HepG2 (cell line): ENCODE results near the gene IFNL1. TPM values are rescaled to one million over a fixed set of nuclear protein-coding genes. Genes with fewer than 3 reads are reported as not detected.

Experiments
- ATAC-seq: fragments of 200-7000 bp; cut with Tn5 transposase; 3 replicates; pipeline ENCODE4 v1.9.1; 2020; ENCODE audit warnings: mild to moderate bottlenecking, moderate library complexity
- BruUV-seq: library from RNA; stranded (reverse); fragments of 400-500 nt; replicated peaks from 2 replicates; lab custom pipeline; 2021; lab: Mats Ljungman, UMichigan
- CTCF ChIA-PET: fragments of 300-600 bp; formaldehyde crosslinking; extraction: SDS; loops from one replicate; lab custom pipeline; 2021; ENCODE audit warnings: low total read pairs, inconsistent platforms, low intra/inter-chr PET ratio; lab: Yijun Ruan, JAX
- POLR2A ChIA-PET: fragments of 350-600 bp; sonication (Branson Sonifier 250); formaldehyde crosslinking; loops from one replicate; lab custom pipeline; 2020; ENCODE audit warnings: antibody characterized with exemption, inconsistent platforms; lab: Yijun Ruan, JAX
- DNase-seq: peaks from one replicate; pipeline ENCODE4 v3.0.0-alpha.2; 2015; ENCODE audit warnings: low spot score
- FAIRE-seq: peaks from 3 replicates; lab custom pipeline; 2011; peaks lifted over from hg19 to GRCh38; lab: Jason Lieb, UNC
- H2AFZ ChIP-seq: one replicate; pipeline ENCODE4 v1.6.1; 2011; ENCODE audit warnings: low read length, inconsistent platforms
- H3K27ac ChIP-seq: fragments of 300-600 bp; 3 replicates; pipeline ENCODE4 v1.8.0; 2011; ENCODE audit warnings: mixed run types, mild to moderate bottlenecking, mixed read lengths, low read length, inconsistent platforms; ENCODE audit not compliant: insufficient read depth; ENCODE audit errors: extremely low read length
- H3K27me3 ChIP-seq, 2 experiments: fragments of 200-600 bp in 1 of 2; 2 replicates in 1 of 2; 3 replicates in 1 of 2; pipeline versions ENCODE4 v1.6.0 to v1.8.0; 2011; ENCODE audit warnings: low read length in 2 of 2, mild to moderate bottlenecking in 2 of 2, moderate library complexity in 2 of 2, inconsistent platforms in 1 of 2; ENCODE audit not compliant: insufficient read depth in 2 of 2, control insufficient read depth in 1 of 2
- H3K36me3 ChIP-seq, 2 experiments: fragments of 200-600 bp in 1 of 2; replicated peaks in 1 of 2; 2 replicates in 1 of 2; 3 replicates in 1 of 2; pipeline versions ENCODE4 v1.5.1 to v1.8.0; 2011; ENCODE audit warnings: low read length in 2 of 2, inconsistent platforms in 1 of 2; ENCODE audit not compliant: insufficient read depth in 2 of 2, control insufficient read depth in 1 of 2
- H3K4me1 ChIP-seq: 2 replicates; pipeline ENCODE4 v1.5.1; 2012; ENCODE audit warnings: low read length, inconsistent platforms; ENCODE audit not compliant: insufficient read depth
- H3K4me2 ChIP-seq: 2 replicates; pipeline ENCODE4 v1.6.0; 2011; ENCODE audit warnings: low read depth, low read length, inconsistent platforms
- H3K4me3 ChIP-seq, 3 experiments: fragments of 200-600 bp in 1 of 3; sonication (generic), shearing (Covaris generic) in 1 of 3; replicated peaks in 1 of 3; 2 replicates each; pipeline ENCODE4 v1.5.1; 2011 to 2016; ENCODE audit warnings: low read length in 3 of 3, inconsistent platforms in 2 of 3, low read depth in 2 of 3, mild to moderate bottlenecking in 2 of 3, control low read depth in 1 of 3, mixed read lengths in 1 of 3; ENCODE audit not compliant: insufficient read depth in 1 of 3
- H3K79me2 ChIP-seq: one replicate; pipeline ENCODE4 v1.6.1; 2011; ENCODE audit warnings: low read length, inconsistent platforms; ENCODE audit not compliant: insufficient read depth
- H3K9ac ChIP-seq: 2 replicates; pipeline ENCODE4 v1.6.0; 2011; ENCODE audit warnings: mild to moderate bottlenecking, low read depth, low read length, inconsistent platforms; ENCODE audit not compliant: insufficient read depth
- H3K9me3 ChIP-seq: 2 replicates; pipeline ENCODE4 v1.5.1; 2012; ENCODE audit warnings: mild to moderate bottlenecking, low read length
- H4K20me1 ChIP-seq: 2 replicates; pipeline ENCODE4 v1.6.0; 2011; ENCODE audit warnings: inconsistent platforms, mild to moderate bottlenecking, low read length, moderate library complexity; ENCODE audit not compliant: insufficient read depth
- CREB1 ChIP-seq, 2 experiments: fragments of 450-650 bp in 1 of 2; IDR thresholded peaks; 2 replicates each; pipeline ENCODE4 v1.6.1; 2016 to 2017; ENCODE audit warnings: control low read depth in 1 of 2, mild to moderate bottlenecking in 1 of 2, missing compliant biosample characterization in 1 of 2, missing genetic modification characterization in 1 of 2
- MXI1 ChIP-seq: IDR thresholded peaks from 3 replicates; pipeline ENCODE4 v1.6.1; 2012; ENCODE audit warnings: low read depth, low read length, inconsistent platforms, borderline replicate concordance
- POGZ ChIP-seq: sonication (generic); formaldehyde crosslinking; IDR thresholded peaks from 2 replicates; pipeline ENCODE4 v1.4.0; 2020; ENCODE audit warnings: mild to moderate bottlenecking, missing genetic modification reagents
- TMF1 ChIP-seq: sonication (generic); formaldehyde crosslinking; IDR thresholded peaks from 2 replicates; pipeline ENCODE4 v1.8.1; 2022; ENCODE audit warnings: low read depth, missing genetic modification reagents
- ZFP82 ChIP-seq: sonication (generic); formaldehyde crosslinking; IDR thresholded peaks from 2 replicates; pipeline ENCODE4 v1.5.1; 2020; ENCODE audit warnings: mild to moderate bottlenecking, missing genetic modification reagents, borderline replicate concordance
- ZFYVE20 ChIP-seq: sonication (generic); formaldehyde crosslinking; IDR thresholded peaks from 2 replicates; pipeline ENCODE4 v1.8.0; 2023; ENCODE audit warnings: low read depth, mild to moderate bottlenecking, moderate library complexity, missing genetic modification reagents, borderline replicate concordance
- ZNF225 ChIP-seq: sonication (generic); formaldehyde crosslinking; IDR thresholded peaks from 2 replicates; pipeline ENCODE4 v1.4.0; 2020; ENCODE audit warnings: mild to moderate bottlenecking, missing genetic modification reagents
- ZNF230 ChIP-seq: sonication (generic); formaldehyde crosslinking; IDR thresholded peaks from 2 replicates; pipeline ENCODE4 v1.4.0; 2020; ENCODE audit warnings: mild to moderate bottlenecking, missing genetic modification reagents
- ZNF430 ChIP-seq: sonication (generic); formaldehyde crosslinking; IDR thresholded peaks from 2 replicates; pipeline ENCODE4 v1.9.0; 2021; ENCODE audit warnings: mild to moderate bottlenecking, missing genetic modification reagents
- ZNF616 ChIP-seq: sonication (generic); formaldehyde crosslinking; IDR thresholded peaks from 2 replicates; pipeline ENCODE4 v1.5.0; 2020; ENCODE audit warnings: low read depth, mild to moderate bottlenecking, missing genetic modification reagents
- ZNF788 ChIP-seq: sonication (generic); formaldehyde crosslinking; IDR thresholded peaks from 2 replicates; pipeline ENCODE4 v1.5.0; 2020; ENCODE audit warnings: mild to moderate bottlenecking, missing genetic modification reagents, borderline replicate concordance
- WGBS: methylation state at CpG from one replicate; pipeline ENCODE4 v1.1.6; 2017; ENCODE audit warnings: low lambda C conversion rate; 5-methylcytosine and 5-hydroxymethylcytosine counted together
- in situ Hi-C: cut with HindIII; loops from 2 replicates; pipeline ENCODE4 v1.10.0; 2017; ENCODE audit warnings: low pct_unique_long_range_greater_than_20kb; ENCODE audit not compliant: extremely low pct_ligation_motif_present
- intact Hi-C: fragments of 100-400 bp; cut with micrococcal nuclease; formaldehyde crosslinking; loops from one replicate; pipeline ENCODE4 v1.10.0; 2022; ENCODE audit not compliant: unreplicated experiment
- polyA plus RNA-seq, 8 experiments: library from polyadenylated mRNA; depleted of rRNA in 3 of 8; stranded (reverse) in 7 of 8; unstranded in 1 of 8; fragments of >200 nt; fragmentation: Illumina TruSeq in 4 of 8; extraction: Trizol in 4 of 8; gene quantifications; 2 replicates each; pipeline versions ENCODE4 v1.2.1 to v1.2.3, GENCODE V29; 2011 to 2016; ENCODE audit warnings: low read depth in 4 of 8, missing spikeins in 1 of 8, mixed read lengths in 1 of 8; ENCODE audit not compliant: insufficient read depth in 1 of 8
- total RNA-seq, 5 experiments: library from RNA; depleted of rRNA; stranded (reverse); fragments of >200 nt; fragmentation: Illumina TruSeq; extraction: Trizol; gene quantifications; 2 replicates each; pipeline ENCODE4 v1.2.3, GENCODE V29; 2016; ENCODE audit warnings: low read depth in 1 of 5
- TF ChIP-seq, protein P1 (sequence below): sonication (generic); formaldehyde crosslinking; IDR thresholded peaks from 2 replicates; pipeline ENCODE4 v1.4.0; 2020; ENCODE audit warnings: missing genetic modification reagents, borderline replicate concordance
- TF ChIP-seq, protein P2 (sequence below): sonication (generic); formaldehyde crosslinking; IDR thresholded peaks from 2 replicates; pipeline ENCODE4 v1.4.0; 2020; ENCODE audit warnings: missing genetic modification reagents
- TF ChIP-seq, protein P3 (sequence below): sonication (generic); formaldehyde crosslinking; IDR thresholded peaks from 2 replicates; pipeline ENCODE4 v1.4.0; 2020; ENCODE audit warnings: missing genetic modification reagents, borderline replicate concordance
- TF ChIP-seq, protein P4 (sequence below): sonication (generic); formaldehyde crosslinking; conservative IDR thresholded peaks from 2 replicates; pipeline ENCODE4 v1.8.0; 2022; ENCODE audit warnings: missing genetic modification reagents

IFNL1 gene
- total and polyA plus RNA-seq, 2 of the 13 experiments (the other 11 are each of a cell fraction or from before 2014, with no cell fraction given) = not detected

DNA sequence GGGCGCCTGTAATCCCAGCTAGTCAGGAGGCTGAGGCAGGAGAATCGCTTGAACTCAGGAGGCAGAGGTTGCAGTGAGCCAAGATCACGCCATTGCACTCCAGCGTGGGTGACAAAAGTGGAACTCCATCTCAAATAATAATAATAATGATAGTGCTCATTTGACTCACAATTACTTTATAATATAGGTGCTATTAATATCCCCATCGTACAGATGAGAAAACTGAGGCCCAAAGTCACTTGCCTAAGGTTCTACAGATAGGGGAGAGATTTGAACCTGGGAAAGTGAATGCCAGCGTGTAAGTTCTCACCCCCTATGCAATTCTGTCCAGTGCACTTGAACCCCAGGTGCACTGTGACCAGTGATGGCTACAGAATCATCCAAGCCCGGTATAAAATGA is 33.7 kb downstream of the IFNL1 start (continued):
- TF ChIP-seq POGZ = no peak
- TF ChIP-seq ZNF430 = no peak
- no peak for TF ChIP-seq ZNF616 (CRISPR knock-in tag)
- no peak for TF ChIP-seq TMF1 (CRISPR knock-in tag)
- TF ChIP-seq ZNF230 = no peak
- TF ChIP-seq, protein P1, sequence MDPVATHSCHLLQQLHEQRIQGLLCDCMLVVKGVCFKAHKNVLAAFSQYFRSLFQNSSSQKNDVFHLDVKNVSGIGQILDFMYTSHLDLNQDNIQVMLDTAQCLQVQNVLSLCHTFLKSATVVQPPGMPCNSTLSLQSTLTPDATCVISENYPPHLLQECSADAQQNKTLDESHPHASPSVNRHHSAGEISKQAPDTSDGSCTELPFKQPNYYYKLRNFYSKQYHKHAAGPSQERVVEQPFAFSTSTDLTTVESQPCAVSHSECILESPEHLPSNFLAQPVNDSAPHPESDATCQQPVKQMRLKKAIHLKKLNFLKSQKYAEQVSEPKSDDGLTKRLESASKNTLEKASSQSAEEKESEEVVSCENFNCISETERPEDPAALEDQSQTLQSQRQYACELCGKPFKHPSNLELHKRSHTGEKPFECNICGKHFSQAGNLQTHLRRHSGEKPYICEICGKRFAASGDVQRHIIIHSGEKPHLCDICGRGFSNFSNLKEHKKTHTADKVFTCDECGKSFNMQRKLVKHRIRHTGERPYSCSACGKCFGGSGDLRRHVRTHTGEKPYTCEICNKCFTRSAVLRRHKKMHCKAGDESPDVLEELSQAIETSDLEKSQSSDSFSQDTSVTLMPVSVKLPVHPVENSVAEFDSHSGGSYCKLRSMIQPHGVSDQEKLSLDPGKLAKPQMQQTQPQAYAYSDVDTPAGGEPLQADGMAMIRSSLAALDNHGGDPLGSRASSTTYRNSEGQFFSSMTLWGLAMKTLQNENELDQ (CRISPR knock-in tag) = no peak

DNA sequence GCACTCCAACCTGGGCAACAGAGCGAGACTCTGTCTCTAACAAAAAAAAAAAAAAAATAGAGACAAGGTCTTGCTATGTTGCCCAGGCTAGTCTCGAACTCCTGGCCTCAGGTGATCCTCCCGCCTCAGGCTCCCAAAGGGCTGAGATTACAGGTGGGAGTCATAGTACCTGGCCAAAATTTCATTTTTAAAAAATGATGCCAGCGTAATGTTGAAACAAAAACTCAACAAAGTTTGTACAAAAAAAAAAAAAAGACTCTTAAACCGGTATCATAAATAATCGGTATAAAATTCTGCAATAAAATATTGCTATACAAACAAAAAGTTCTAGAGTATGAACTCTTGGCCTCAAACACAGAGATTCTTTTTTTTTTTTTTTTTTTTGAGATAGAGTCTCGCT is 36.1 kb downstream of the IFNL1 start:
- 47% methylated on average over 7 of the region's 7 CpGs for WGBS
- no peak for ATAC-seq
- H3K27me3 ChIP-seq = no peaks in the 10 kb centered on the region
- H3K9me3 ChIP-seq = no peaks in the 10 kb centered on the region
- H3K27ac ChIP-seq = no peak overlapping the region
- no peak overlapping the region for H2AFZ ChIP-seq
- no peak overlapping the region for H3K4me2 ChIP-seq
- H3K4me3 ChIP-seq = no peak overlapping the region
- H4K20me1 ChIP-seq = no peaks in the 10 kb centered on the region
- no peak overlapping the region for H3K9ac ChIP-seq
- no peaks in the 10 kb centered on the region for H3K79me2 ChIP-seq
- DNase-seq = no peak
- CTCF ChIA-PET = no interaction called here
- no peak for FAIRE-seq
- peaks cover 50% of the 10 kb centered on the region for H3K4me1 ChIP-seq
- POLR2A ChIA-PET = no interaction called here
- intact Hi-C loops = no loop called here
- H3K36me3 ChIP-seq = no peaks in the 10 kb centered on the region
- BruUV-seq = no TSS peak
- in situ Hi-C loops = no loop called here
- TF ChIP-seq, protein P2, sequence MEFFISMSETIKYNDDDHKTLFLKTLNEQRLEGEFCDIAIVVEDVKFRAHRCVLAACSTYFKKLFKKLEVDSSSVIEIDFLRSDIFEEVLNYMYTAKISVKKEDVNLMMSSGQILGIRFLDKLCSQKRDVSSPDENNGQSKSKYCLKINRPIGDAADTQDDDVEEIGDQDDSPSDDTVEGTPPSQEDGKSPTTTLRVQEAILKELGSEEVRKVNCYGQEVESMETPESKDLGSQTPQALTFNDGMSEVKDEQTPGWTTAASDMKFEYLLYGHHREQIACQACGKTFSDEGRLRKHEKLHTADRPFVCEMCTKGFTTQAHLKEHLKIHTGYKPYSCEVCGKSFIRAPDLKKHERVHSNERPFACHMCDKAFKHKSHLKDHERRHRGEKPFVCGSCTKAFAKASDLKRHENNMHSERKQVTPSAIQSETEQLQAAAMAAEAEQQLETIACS (CRISPR knock-in tag) = no peak
- no peak for TF ChIP-seq CREB1 (IDR thresholded peaks at IDR 0.05)
- no peak for TF ChIP-seq CREB1 (CRISPR knock-in tag; IDR thresholded peaks at IDR 0.05)
- TF ChIP-seq, protein P3, sequence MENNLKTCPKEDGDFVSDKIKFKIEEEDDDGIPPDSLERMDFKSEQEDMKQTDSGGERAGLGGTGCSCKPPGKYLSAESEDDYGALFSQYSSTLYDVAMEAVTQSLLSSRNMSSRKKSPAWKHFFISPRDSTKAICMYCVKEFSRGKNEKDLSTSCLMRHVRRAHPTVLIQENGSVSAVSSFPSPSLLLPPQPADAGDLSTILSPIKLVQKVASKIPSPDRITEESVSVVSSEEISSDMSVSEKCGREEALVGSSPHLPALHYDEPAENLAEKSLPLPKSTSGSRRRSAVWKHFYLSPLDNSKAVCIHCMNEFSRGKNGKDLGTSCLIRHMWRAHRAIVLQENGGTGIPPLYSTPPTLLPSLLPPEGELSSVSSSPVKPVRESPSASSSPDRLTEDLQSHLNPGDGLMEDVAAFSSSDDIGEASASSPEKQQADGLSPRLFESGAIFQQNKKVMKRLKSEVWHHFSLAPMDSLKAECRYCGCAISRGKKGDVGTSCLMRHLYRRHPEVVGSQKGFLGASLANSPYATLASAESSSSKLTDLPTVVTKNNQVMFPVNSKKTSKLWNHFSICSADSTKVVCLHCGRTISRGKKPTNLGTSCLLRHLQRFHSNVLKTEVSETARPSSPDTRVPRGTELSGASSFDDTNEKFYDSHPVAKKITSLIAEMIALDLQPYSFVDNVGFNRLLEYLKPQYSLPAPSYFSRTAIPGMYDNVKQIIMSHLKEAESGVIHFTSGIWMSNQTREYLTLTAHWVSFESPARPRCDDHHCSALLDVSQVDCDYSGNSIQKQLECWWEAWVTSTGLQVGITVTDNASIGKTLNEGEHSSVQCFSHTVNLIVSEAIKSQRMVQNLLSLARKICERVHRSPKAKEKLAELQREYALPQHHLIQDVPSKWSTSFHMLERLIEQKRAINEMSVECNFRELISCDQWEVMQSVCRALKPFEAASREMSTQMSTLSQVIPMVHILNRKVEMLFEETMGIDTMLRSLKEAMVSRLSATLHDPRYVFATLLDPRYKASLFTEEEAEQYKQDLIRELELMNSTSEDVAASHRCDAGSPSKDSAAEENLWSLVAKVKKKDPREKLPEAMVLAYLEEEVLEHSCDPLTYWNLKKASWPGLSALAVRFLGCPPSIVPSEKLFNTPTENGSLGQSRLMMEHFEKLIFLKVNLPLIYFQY (CRISPR knock-in tag) = no peak
- TF ChIP-seq, protein P4, sequence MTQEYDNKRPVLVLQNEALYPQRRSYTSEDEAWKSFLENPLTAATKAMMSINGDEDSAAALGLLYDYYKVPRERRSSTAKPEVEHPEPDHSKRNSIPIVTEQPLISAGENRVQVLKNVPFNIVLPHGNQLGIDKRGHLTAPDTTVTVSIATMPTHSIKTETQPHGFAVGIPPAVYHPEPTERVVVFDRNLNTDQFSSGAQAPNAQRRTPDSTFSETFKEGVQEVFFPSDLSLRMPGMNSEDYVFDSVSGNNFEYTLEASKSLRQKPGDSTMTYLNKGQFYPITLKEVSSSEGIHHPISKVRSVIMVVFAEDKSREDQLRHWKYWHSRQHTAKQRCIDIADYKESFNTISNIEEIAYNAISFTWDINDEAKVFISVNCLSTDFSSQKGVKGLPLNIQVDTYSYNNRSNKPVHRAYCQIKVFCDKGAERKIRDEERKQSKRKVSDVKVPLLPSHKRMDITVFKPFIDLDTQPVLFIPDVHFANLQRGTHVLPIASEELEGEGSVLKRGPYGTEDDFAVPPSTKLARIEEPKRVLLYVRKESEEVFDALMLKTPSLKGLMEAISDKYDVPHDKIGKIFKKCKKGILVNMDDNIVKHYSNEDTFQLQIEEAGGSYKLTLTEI (CRISPR knock-in tag) = no peak
- no peak for TF ChIP-seq MXI1
- TF ChIP-seq ZNF225 (CRISPR knock-in tag) = no peak
- no peak for TF ChIP-seq ZFYVE20 (CRISPR knock-in tag)
- no peak for TF ChIP-seq ZFP82 (CRISPR knock-in tag)
- no peak for TF ChIP-seq ZNF788 (CRISPR knock-in tag)
